HepG2 (cell line): ENCODE measurements around the gene ARHGEF7. TPM values are rescaled to one million over a fixed set of nuclear protein-coding genes. Genes with fewer than 3 reads are reported as not detected.

Experiments
- BRD4 ChIP-seq: sonication (generic); formaldehyde crosslinking; IDR thresholded peaks from 2 replicates; pipeline ENCODE4 v1.4.0; 2020; ENCODE audit warnings: missing genetic modification reagents
- CHCHD3 ChIP-seq: sonication (generic); formaldehyde crosslinking; IDR thresholded peaks from 2 replicates; pipeline ENCODE4 v1.8.0; 2022; ENCODE audit warnings: mild to moderate bottlenecking, missing genetic modification reagents, moderate library complexity
- FOXA1 ChIP-seq, 2 experiments: fragments of 450-650 bp in 1 of 2; sonication (generic) in 1 of 2; formaldehyde crosslinking in 1 of 2; IDR thresholded peaks; 2 replicates each; pipeline versions ENCODE4 v1.4.0 to v1.6.1; 2016 to 2020; ENCODE audit warnings: missing genetic modification reagents in 1 of 2
- FOXJ3 ChIP-seq: sonication (generic); formaldehyde crosslinking; IDR thresholded peaks from 2 replicates; pipeline ENCODE4 v1.4.0; 2020; ENCODE audit warnings: missing genetic modification reagents, mild to moderate bottlenecking, borderline replicate concordance
- NFE2L2 ChIP-seq: fragments of 150-350 bp; IDR thresholded peaks from 2 replicates; pipeline ENCODE4 v1.6.1; 2014; ENCODE audit warnings: low read length
- NFYB ChIP-seq: sonication (generic); formaldehyde crosslinking; IDR thresholded peaks from 2 replicates; pipeline ENCODE4 v1.4.0; 2020; ENCODE audit warnings: missing genetic modification reagents
- NR1H2 ChIP-seq: sonication (generic); formaldehyde crosslinking; IDR thresholded peaks from 2 replicates; pipeline ENCODE4 v1.8.1; 2022; ENCODE audit warnings: low read depth, missing genetic modification reagents, borderline replicate concordance
- NR2F1 ChIP-seq, 2 experiments: fragments of 450-650 bp in 1 of 2; formaldehyde crosslinking in 1 of 2; IDR thresholded peaks; 2 replicates each; pipeline versions ENCODE4 v1.5.0 to v1.6.1; 2016 to 2020; ENCODE audit warnings: mild to moderate bottlenecking in 1 of 2, missing compliant biosample characterization in 1 of 2, missing genetic modification reagents in 1 of 2, moderate library complexity in 1 of 2
- POLR2G ChIP-seq: fragments of 200-400 bp; formaldehyde crosslinking; IDR thresholded peaks from 2 replicates; pipeline ENCODE4 v1.6.1; 2018; ENCODE audit warnings: mild to moderate bottlenecking, low read depth, low read length, moderate library complexity
- RBFOX2 ChIP-seq: fragments of 200-400 bp; formaldehyde crosslinking; IDR thresholded peaks from 2 replicates; pipeline ENCODE4 v1.6.1; 2017; ENCODE audit warnings: low read depth, mild to moderate bottlenecking, low read length
- SATB2 ChIP-seq: sonication (generic); formaldehyde crosslinking; IDR thresholded peaks from 2 replicates; pipeline ENCODE4 v1.5.0; 2020; ENCODE audit warnings: missing genetic modification reagents
- SP140L ChIP-seq: sonication (generic); formaldehyde crosslinking; IDR thresholded peaks from 2 replicates; pipeline ENCODE4 v1.4.0; 2020; ENCODE audit warnings: missing genetic modification reagents, borderline replicate concordance
- STAT6 ChIP-seq: sonication (generic); formaldehyde crosslinking; IDR thresholded peaks from 2 replicates; pipeline ENCODE4 v1.4.0; 2020; ENCODE audit warnings: missing genetic modification reagents, mild to moderate bottlenecking, borderline replicate concordance
- TSC22D2 ChIP-seq: sonication (generic); formaldehyde crosslinking; IDR thresholded peaks from 2 replicates; pipeline ENCODE4 v1.5.1; 2020; ENCODE audit warnings: missing genetic modification reagents, mild to moderate bottlenecking, borderline replicate concordance
- ZC3H4 ChIP-seq: sonication (generic); formaldehyde crosslinking; IDR thresholded peaks from 2 replicates; pipeline ENCODE4 v1.4.0; 2020; ENCODE audit warnings: missing genetic modification reagents, borderline replicate concordance
- ZEB1 ChIP-seq: IDR thresholded peaks from 2 replicates; pipeline ENCODE4 v1.6.1; 2012; ENCODE audit warnings: mild to moderate bottlenecking, low read depth, inconsistent platforms; ENCODE audit not compliant: insufficient replicate concordance
- ZNF136 ChIP-seq: sonication (generic); formaldehyde crosslinking; IDR thresholded peaks from 2 replicates; pipeline ENCODE4 v1.8.1; 2022; ENCODE audit warnings: low read depth, mild to moderate bottlenecking, moderate library complexity, missing genetic modification reagents
- ZNF260 ChIP-seq: sonication (generic); formaldehyde crosslinking; IDR thresholded peaks from 2 replicates; pipeline ENCODE4 v1.4.0; 2020; ENCODE audit warnings: missing genetic modification reagents, low read depth, mild to moderate bottlenecking, borderline replicate concordance
- ZNF354B ChIP-seq: sonication (generic); formaldehyde crosslinking; IDR thresholded peaks from 2 replicates; pipeline ENCODE4 v1.8.0; 2022; ENCODE audit warnings: mild to moderate bottlenecking, missing genetic modification reagents
- ZNF503 ChIP-seq: sonication (generic); formaldehyde crosslinking; IDR thresholded peaks from 2 replicates; pipeline ENCODE4 v1.4.0; 2020; ENCODE audit warnings: missing genetic modification reagents
- ZNF546 ChIP-seq: sonication (generic); formaldehyde crosslinking; conservative IDR thresholded peaks from 2 replicates; pipeline ENCODE4 v1.8.1; 2023; ENCODE audit warnings: mild to moderate bottlenecking, missing genetic modification reagents
- ZNF577 ChIP-seq: sonication (generic); formaldehyde crosslinking; IDR thresholded peaks from 2 replicates; pipeline ENCODE4 v1.4.0; 2020; ENCODE audit warnings: mild to moderate bottlenecking, low read depth, missing genetic modification reagents, borderline replicate concordance
- ZNF607 ChIP-seq: sonication (generic); formaldehyde crosslinking; IDR thresholded peaks from 2 replicates; pipeline ENCODE4 v1.5.1; 2020; ENCODE audit warnings: missing genetic modification reagents, mild to moderate bottlenecking, borderline replicate concordance
- ZNF768 ChIP-seq: sonication (generic); formaldehyde crosslinking; IDR thresholded peaks from 2 replicates; pipeline ENCODE4 v1.4.0; 2020; ENCODE audit warnings: missing genetic modification reagents
- ZNF850 ChIP-seq: sonication (generic); formaldehyde crosslinking; conservative IDR thresholded peaks from 2 replicates; pipeline ENCODE4 v1.9.0; 2021; ENCODE audit warnings: mild to moderate bottlenecking, missing genetic modification reagents
- ZSCAN30 ChIP-seq: sonication (generic); formaldehyde crosslinking; IDR thresholded peaks from 2 replicates; pipeline ENCODE4 v1.5.0; 2020; ENCODE audit warnings: mild to moderate bottlenecking, missing genetic modification reagents
- polyA plus RNA-seq, 8 experiments: library from polyadenylated mRNA; depleted of rRNA in 3 of 8; stranded (reverse) in 7 of 8; unstranded in 1 of 8; fragments of >200 nt; fragmentation: Illumina TruSeq in 4 of 8; extraction: Trizol in 4 of 8; gene quantifications; 2 replicates each; pipeline versions ENCODE4 v1.2.1 to v1.2.3, GENCODE V29; 2011 to 2016; ENCODE audit warnings: low read depth in 4 of 8, missing spikeins in 1 of 8, mixed read lengths in 1 of 8; ENCODE audit not compliant: insufficient read depth in 1 of 8
- total RNA-seq, 5 experiments: library from RNA; depleted of rRNA; stranded (reverse); fragments of >200 nt; fragmentation: Illumina TruSeq; extraction: Trizol; gene quantifications; 2 replicates each; pipeline ENCODE4 v1.2.3, GENCODE V29; 2016; ENCODE audit warnings: low read depth in 1 of 5

Gene ARHGEF7
- total and polyA plus RNA-seq, 2 of the 13 experiments (the other 11 are each of a cell fraction or from before 2014, with no cell fraction given) = 15.7 to 22.3 TPM

GRCh38 chr13:111153279-111153976, 38.3 kb downstream of the ARHGEF7 start (continued):
- no peak; the same call in 1 of the 2 replicates for TF ChIP-seq STAT6 (CRISPR knock-in tag)
- TF ChIP-seq CHCHD3 (CRISPR knock-in tag) = no peak; the same call in 1 of the 2 replicates
- no peak for TF ChIP-seq TSC22D2 (CRISPR knock-in tag)
- peak; percentile 80; the same call in 1 of the 2 replicates for TF ChIP-seq ZNF607 (CRISPR knock-in tag)
- TF ChIP-seq FOXA1 (IDR thresholded peaks at IDR 0.05) = no peak
- TF ChIP-seq FOXA1 (CRISPR knock-in tag; IDR thresholded peaks at IDR 0.05) = no peak
- TF ChIP-seq NR1H2 (CRISPR knock-in tag) = no peak
- 0 out of 2 replicates have a peak, but pooled peaks have one; percentile 23 for TF ChIP-seq SATB2
- no peak for TF ChIP-seq SP140L (CRISPR knock-in tag)
- TF ChIP-seq ZNF136 (CRISPR knock-in tag) = 0 out of 2 replicates have a peak, but pooled peaks have one; percentile 40
- no peak for TF ChIP-seq NFE2L2
- TF ChIP-seq ZNF577 (CRISPR knock-in tag) = no peak
- no peak for TF ChIP-seq ZSCAN30 (CRISPR knock-in tag)
- peak; percentile 67; the same call in 1 of the 2 replicates for TF ChIP-seq BRD4 (CRISPR knock-in tag)
- peak; percentile 75 for TF ChIP-seq ZNF768 (CRISPR knock-in tag)
- TF ChIP-seq ZC3H4 (CRISPR knock-in tag) = no peak
- no peak; the same call in 1 of the 2 replicates for TF ChIP-seq ZNF503 (CRISPR knock-in tag)
- TF ChIP-seq FOXJ3 (CRISPR knock-in tag) = peak; percentile 30; the same call in 1 of the 2 replicates
- no peak for TF ChIP-seq ZNF260 (CRISPR knock-in tag)
- TF ChIP-seq ZNF354B (CRISPR knock-in tag) = no peak
- TF ChIP-seq NFYB (CRISPR knock-in tag) = peak; percentile 44; the same call in 1 of the 2 replicates
- TF ChIP-seq NR2F1 (CRISPR knock-in tag; IDR thresholded peaks at IDR 0.05) = no peak
- peak; percentile 97 for TF ChIP-seq RBFOX2
- no peak for TF ChIP-seq ZNF546 (CRISPR knock-in tag)
- TF ChIP-seq ZNF850 = no peak
- peak; percentile 88 for TF ChIP-seq POLR2G
- TF ChIP-seq ZEB1 = no peak
